Type B pancreatic cell (in vitro differentiated cells): ENCODE results near the gene RLF. TPM values are rescaled to one million over a fixed set of nuclear protein-coding genes. Genes with fewer than 3 reads are reported as not detected.
A peak's percentile ranks its signal among the peaks of the same experiment; 100 is the strongest.

Experiments
- DNase-seq: peaks from one replicate; pipeline ENCODE4 v3.0.0; 2021; ENCODE audit warnings: mixed read lengths; ENCODE audit not compliant: unreplicated experiment; ENCODE audit errors: extremely low spot score
- H3K27ac Mint-ChIP-seq: 2 replicates; pipeline ENCODE4 v1.8.0; 2021; ENCODE audit warnings: mild to moderate bottlenecking, mixed read lengths
- H3K27me3 Mint-ChIP-seq: 2 replicates; pipeline ENCODE4 v1.8.0; 2021; ENCODE audit warnings: mixed read lengths
- H3K36me3 Mint-ChIP-seq: 2 replicates; pipeline ENCODE4 v1.8.0; 2021; ENCODE audit warnings: mixed read lengths
- H3K4me1 Mint-ChIP-seq: one replicate; pipeline ENCODE4 v1.8.0; 2021; ENCODE audit warnings: mixed read lengths; ENCODE audit not compliant: unreplicated experiment
- H3K4me3 Mint-ChIP-seq: 2 replicates; pipeline ENCODE4 v1.8.0; 2021; ENCODE audit warnings: mild to moderate bottlenecking, mixed read lengths
- H3K9me3 Mint-ChIP-seq: 2 replicates; pipeline ENCODE4 v1.8.0; 2021; ENCODE audit warnings: mixed read lengths
- CTCF ChIP-seq: fragments of 200-600 bp; sonication (generic); conservative IDR thresholded peaks from 2 replicates; pipeline ENCODE4 v1.5.0; 2021; ENCODE audit warnings: antibody characterized with exemption, mild to moderate bottlenecking
- total RNA-seq: library from RNA; stranded (reverse); gene quantifications from 2 replicates; pipeline ENCODE4 v1.2.1, GENCODE V29; 2021; ENCODE audit warnings: low replicate concordance

The RLF gene
- total RNA-seq, 1 donor from 2014 or later, result 21.4 TPM

DNA sequence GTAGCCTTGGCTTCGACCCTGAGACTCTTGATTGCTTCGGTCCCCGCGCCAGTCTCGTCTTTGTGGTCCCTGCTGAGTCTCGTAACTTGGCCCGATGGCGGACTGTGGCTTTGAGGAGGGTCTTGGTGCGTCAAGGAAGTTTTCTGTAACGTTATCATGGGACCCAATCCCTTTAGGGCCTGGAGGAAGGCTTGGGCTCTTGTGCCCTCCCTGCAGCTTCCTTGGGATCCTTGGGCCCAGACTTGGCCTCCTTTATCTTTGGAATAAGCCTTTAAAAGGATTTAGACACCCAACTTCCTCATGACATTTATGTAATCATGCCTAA, 97.2 kb downstream of the RLF start:
- Mint-ChIP-seq H3K36me3 (peaks cover 20% of the 10 kb centered on the region), H3K4me1 (peaks cover 20% of the 10 kb centered on the region), H3K4me3 (peak overlapping the region; percentile 97), H3K9me3 (no peaks in the 10 kb centered on the region), H3K27ac (peak overlapping the region; percentile 99), H3K27me3 (no peaks in the 10 kb centered on the region)
- no peak for TF ChIP-seq CTCF
- DNase-seq, result no peak

DNA sequence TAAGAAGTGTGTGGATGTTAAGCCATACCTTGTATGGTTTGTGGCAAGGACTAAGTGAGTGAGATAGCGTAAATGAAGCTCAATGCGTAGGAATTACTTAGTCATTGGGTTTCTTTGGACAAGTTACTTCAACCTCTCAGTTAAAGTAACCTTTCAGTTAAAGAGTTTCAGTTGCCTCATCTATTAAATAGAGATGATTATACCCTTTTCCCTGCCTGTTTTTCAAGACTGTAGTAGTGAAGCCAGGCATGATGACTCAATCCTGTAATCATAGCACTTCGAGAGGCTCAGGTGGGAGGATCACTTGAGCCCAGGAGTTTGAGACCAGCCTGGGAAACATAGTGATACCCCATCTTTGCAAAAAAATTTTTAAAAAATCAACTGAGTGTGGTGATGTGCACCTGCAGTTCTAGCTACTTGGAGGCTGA, 103.2 kb downstream of the RLF start:
- Mint-ChIP-seq H3K4me3 (no peak overlapping the region), H3K4me1 (peaks cover 9% of the 10 kb centered on the region), H3K27me3 (no peaks in the 10 kb centered on the region), H3K9me3 (no peaks in the 10 kb centered on the region), H3K36me3 (peaks cover 28% of the 10 kb centered on the region), H3K27ac (no peak overlapping the region)
- TF ChIP-seq CTCF, result no peak
- no peak for DNase-seq

GRCh38 chr1:40265298-40265697, 104.1 kb downstream of the RLF start:
- no peaks in the 10 kb centered on the region for H3K9me3 Mint-ChIP-seq
- no peak for DNase-seq
- no peak for TF ChIP-seq CTCF
- H3K4me1 Mint-ChIP-seq, result peaks cover 7% of the 10 kb centered on the region
- H3K27ac Mint-ChIP-seq, result no peak overlapping the region
- no peak overlapping the region for H3K4me3 Mint-ChIP-seq
- H3K27me3 Mint-ChIP-seq, result no peaks in the 10 kb centered on the region
- peaks cover 33% of the 10 kb centered on the region for H3K36me3 Mint-ChIP-seq

- peaks cover 33% of the 10 kb centered on the region for H3K36me3 Mint-ChIP-seq
- no peaks in the 10 kb centered on the region for H3K9me3 Mint-ChIP-seq
- no peak overlapping the region for H3K4me3 Mint-ChIP-seq
- H3K4me1 Mint-ChIP-seq, result peaks cover under 1% of the 10 kb centered on the region
- H3K27ac Mint-ChIP-seq, result no peak overlapping the region
- H3K27me3 Mint-ChIP-seq, result no peaks in the 10 kb centered on the region
- no peak for TF ChIP-seq CTCF
- no peak for DNase-seq
Observed at GRCh38 chr1:40265919-40266318, 104.7 kb downstream of the RLF start.

DNA sequence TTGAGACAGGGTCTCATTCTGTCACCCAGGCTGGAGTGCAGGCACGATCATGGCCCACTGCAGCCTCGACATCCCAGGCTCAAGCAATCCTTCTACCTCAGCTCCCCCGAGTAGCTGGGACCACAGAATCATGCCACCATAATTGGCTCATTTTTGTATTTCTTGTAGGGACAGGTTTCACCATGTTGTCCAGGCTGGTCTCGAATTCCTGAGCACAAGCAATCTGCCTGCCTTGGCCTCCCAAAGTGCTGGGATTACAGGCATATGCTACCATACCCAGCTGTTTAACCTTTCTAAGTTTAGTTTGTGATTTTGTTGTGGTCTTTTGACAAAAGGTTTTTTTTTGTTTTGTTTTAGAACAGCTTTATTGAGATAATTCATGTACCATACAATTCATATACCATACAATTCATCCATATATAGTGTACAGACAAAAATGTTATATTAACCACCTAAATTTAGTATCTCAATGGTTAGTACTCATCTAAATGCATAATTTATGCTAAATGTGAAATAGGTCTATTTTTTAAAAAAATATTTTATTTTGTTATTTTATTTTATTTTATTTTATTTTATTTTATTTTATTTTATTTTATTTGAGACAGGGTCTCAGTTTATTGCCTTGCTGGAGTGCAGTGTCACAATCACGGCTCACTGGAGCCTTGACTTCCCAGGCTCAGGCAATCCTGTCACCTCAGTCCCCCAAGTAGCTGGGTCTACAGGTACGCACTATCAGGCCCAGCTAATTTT, 105.8 kb downstream of the RLF start:
- DNase-seq, result no peak
- Mint-ChIP-seq H3K27me3 (no peaks in the 10 kb centered on the region), H3K9me3 (no peaks in the 10 kb centered on the region), H3K4me1 (no peaks in the 10 kb centered on the region), H3K36me3 (peaks cover 32% of the 10 kb centered on the region), H3K27ac (no peak overlapping the region), H3K4me3 (no peak overlapping the region)
- no peak for TF ChIP-seq CTCF
